Measurements from ENCODE around the gene BRDT. TPM values are rescaled to one million over a fixed set of nuclear protein-coding genes. Genes with fewer than 3 reads are reported as not detected.
A peak's percentile ranks its signal among the peaks of the same experiment; 100 is the strongest.

Gene BRDT
- not detected for total RNA-seq

GRCh38 chr1:91949356-91949699, at the start of gene BRDT:
TSS of gene BRDT (plus strand) at chr1:91949401. CDS start at chr1:91962755, 13,354 bp downstream.
- WGBS, 2 donors (ENCODE audit: low coverage in 1 of 2) = 90 to 92% methylated on average over 2 to 23 of the region's 23 CpGs
- in situ Hi-C loops (cut with MboI; ENCODE audit: low pct_ligation_motif_present in 1 of 4, low pct_unique_long_range_greater_than_20kb in 1 of 4, low sequenced_read_pairs in 3 of 4) = loop anchor here in 2 of 4 donors (25.0 kb wide), 1 partner anchor 687 kb away; no protein-coding TSS in a partner anchor
- intact Hi-C loops (cut with DNase I; ENCODE audit: low total_unique reads) = no loop called here
- TF ChIP-seq POLR2AphosphoS5 (IDR thresholded peaks at IDR 0.05) (no peak), POLR2A (IDR thresholded peaks at IDR 0.05) (no peak), EP300 (IDR thresholded peaks at IDR 0.05; ENCODE audit: low read depth) (no peak)
- TF ChIP-seq, protein P1, sequence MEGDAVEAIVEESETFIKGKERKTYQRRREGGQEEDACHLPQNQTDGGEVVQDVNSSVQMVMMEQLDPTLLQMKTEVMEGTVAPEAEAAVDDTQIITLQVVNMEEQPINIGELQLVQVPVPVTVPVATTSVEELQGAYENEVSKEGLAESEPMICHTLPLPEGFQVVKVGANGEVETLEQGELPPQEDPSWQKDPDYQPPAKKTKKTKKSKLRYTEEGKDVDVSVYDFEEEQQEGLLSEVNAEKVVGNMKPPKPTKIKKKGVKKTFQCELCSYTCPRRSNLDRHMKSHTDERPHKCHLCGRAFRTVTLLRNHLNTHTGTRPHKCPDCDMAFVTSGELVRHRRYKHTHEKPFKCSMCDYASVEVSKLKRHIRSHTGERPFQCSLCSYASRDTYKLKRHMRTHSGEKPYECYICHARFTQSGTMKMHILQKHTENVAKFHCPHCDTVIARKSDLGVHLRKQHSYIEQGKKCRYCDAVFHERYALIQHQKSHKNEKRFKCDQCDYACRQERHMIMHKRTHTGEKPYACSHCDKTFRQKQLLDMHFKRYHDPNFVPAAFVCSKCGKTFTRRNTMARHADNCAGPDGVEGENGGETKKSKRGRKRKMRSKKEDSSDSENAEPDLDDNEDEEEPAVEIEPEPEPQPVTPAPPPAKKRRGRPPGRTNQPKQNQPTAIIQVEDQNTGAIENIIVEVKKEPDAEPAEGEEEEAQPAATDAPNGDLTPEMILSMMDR (IDR thresholded peaks at IDR 0.05) = no peak
- peak within 1 kb of the TSS in 1 of 4 donors; percentile 26 for H3K27ac ChIP-seq
- H3K36me3 ChIP-seq = no peaks in the 10 kb centered on the region
- no peaks in the 10 kb centered on the region for H3K4me1 ChIP-seq
- H3K27me3 ChIP-seq = no peaks in the 10 kb centered on the region
- no peaks in the 10 kb centered on the region for H3K9me3 ChIP-seq
- H3K4me3 ChIP-seq = no peak within 1 kb of the TSS
- DNase-seq = no peak

DNA sequence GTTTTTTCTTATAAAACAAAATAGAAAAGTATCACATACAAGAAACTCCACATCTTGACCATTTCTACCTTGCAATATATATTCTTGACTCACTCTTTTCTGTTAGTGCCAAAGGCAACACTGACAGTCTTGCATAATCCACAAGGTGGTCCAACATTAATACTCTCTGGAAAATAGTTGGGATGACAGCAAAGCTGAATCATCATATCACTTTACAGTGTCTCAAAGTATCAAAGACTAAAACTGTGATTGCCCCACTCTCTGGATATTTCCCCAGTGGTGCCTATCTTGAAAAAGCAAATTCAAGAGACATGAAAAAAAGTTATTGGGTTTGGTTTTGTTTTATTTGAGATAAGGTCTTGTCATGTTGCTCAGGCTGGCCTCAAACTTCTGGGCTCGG, 48.6 kb upstream of the BRDT start:
- Histone ChIP-seq H3K4me1 (no peaks in the 10 kb centered on the region), H3K27me3 (no peaks in the 10 kb centered on the region), H3K4me3 (no peak overlapping the region), H3K36me3 (no peaks in the 10 kb centered on the region), H3K27ac (no peak overlapping the region), H3K9me3 (no peaks in the 10 kb centered on the region)
- DNase-seq = no peak
- TF ChIP-seq POLR2A (IDR thresholded peaks at IDR 0.05) (no peak), POLR2AphosphoS5 (IDR thresholded peaks at IDR 0.05) (no peak), EP300 (IDR thresholded peaks at IDR 0.05; ENCODE audit: low read depth) (no peak)
- TF ChIP-seq, protein P1 (IDR thresholded peaks at IDR 0.05) = no peak
- WGBS, 2 donors (ENCODE audit: low coverage in 1 of 2) = 86 to 89% methylated on average over 1 of the region's 1 CpG
- in situ Hi-C loops (cut with MboI; ENCODE audit: low pct_ligation_motif_present in 1 of 4, low pct_unique_long_range_greater_than_20kb in 1 of 4, low sequenced_read_pairs in 3 of 4) = no loop called here
- intact Hi-C loops (cut with DNase I; ENCODE audit: low total_unique reads) = no loop called here

DNA sequence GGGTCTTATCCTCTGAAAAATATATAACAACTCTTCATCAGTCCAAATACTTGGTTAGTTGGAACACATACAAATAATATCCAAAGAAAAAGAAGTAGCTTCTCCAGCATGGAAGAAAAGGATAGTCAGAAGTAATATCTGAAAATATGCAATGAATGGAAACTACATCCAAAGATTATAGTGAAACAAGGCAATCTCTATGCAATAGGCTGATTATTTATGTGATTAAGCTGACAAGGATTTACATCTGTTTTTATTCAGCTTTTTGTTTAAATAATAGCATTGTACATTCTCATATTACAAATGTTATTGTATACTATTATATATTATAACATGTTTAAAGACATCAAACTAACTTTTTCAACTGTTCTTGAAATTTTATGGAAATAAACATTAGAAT, 48.0 kb upstream of the BRDT start:
- Histone ChIP-seq H3K9me3 (no peaks in the 10 kb centered on the region), H3K27ac (no peak overlapping the region), H3K4me3 (no peak overlapping the region), H3K27me3 (no peaks in the 10 kb centered on the region), H3K36me3 (no peaks in the 10 kb centered on the region), H3K4me1 (no peaks in the 10 kb centered on the region)
- intact Hi-C loops (cut with DNase I; ENCODE audit: low total_unique reads) (no loop called here), in situ Hi-C loops (cut with MboI; ENCODE audit: low pct_ligation_motif_present in 1 of 4, low pct_unique_long_range_greater_than_20kb in 1 of 4, low sequenced_read_pairs in 3 of 4) (no loop called here)
- TF ChIP-seq POLR2A (IDR thresholded peaks at IDR 0.05) (no peak), EP300 (IDR thresholded peaks at IDR 0.05; ENCODE audit: low read depth) (no peak), POLR2AphosphoS5 (IDR thresholded peaks at IDR 0.05) (no peak)
- TF ChIP-seq, protein P1 (IDR thresholded peaks at IDR 0.05) = no peak
- no peak for DNase-seq

DNA sequence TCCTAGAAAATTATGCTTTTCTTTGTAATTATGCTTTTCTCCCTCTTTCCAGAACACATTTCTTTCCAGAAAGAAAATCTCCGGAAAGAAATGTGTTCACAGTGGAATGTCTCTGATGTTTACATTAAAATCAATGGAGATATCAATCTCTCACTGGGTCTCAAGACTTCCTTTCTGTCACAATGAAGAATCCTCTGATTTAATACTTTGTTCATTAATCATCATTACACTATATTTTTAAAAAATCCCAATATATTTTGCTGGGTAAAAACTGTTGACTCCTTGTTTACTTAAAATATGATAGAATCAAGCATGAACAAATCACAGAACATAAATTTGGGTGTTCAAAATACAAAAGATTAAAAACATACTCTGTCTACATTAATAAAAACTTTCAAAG, 36.9 kb upstream of the BRDT start:
- Histone ChIP-seq H3K27me3 (no peaks in the 10 kb centered on the region), H3K27ac (no peak overlapping the region), H3K4me3 (no peak overlapping the region), H3K36me3 (no peaks in the 10 kb centered on the region), H3K4me1 (no peaks in the 10 kb centered on the region), H3K9me3 (no peaks in the 10 kb centered on the region)
- intact Hi-C loops (cut with DNase I; ENCODE audit: low total_unique reads) (no loop called here), in situ Hi-C loops (cut with MboI; ENCODE audit: low pct_ligation_motif_present in 1 of 4, low pct_unique_long_range_greater_than_20kb in 1 of 4, low sequenced_read_pairs in 3 of 4) (no loop called here)
- no peak for DNase-seq
- 75 to 88% methylated on average over 1 of the region's 1 CpG for WGBS, 2 donors (ENCODE audit: low coverage in 1 of 2)
- TF ChIP-seq, protein P1 (IDR thresholded peaks at IDR 0.05) = no peak
- no peak for TF ChIP-seq POLR2A (IDR thresholded peaks at IDR 0.05)
- no peak for TF ChIP-seq POLR2AphosphoS5 (IDR thresholded peaks at IDR 0.05)
- TF ChIP-seq EP300 (IDR thresholded peaks at IDR 0.05; ENCODE audit: low read depth) = no peak

All from transverse colon (tissue), 4 donors.